Measurements from ENCODE around the gene BROX.
"Not testable (repeated sequence)": the region's sequence is repeated elsewhere in the genome, so short reads cannot be mapped to it uniquely, and the experiment has no call there.

BROX gene

GRCh38 chr1:222730866-222731265 is 18.5 kb downstream of the BROX start:
- DNase-seq (ENCODE audit: low read depth, low spot score) = no peak
- no peaks in the 10 kb centered on the region for H3K9me3 ChIP-seq (ENCODE audit: insufficient read depth, low read length)
- TF ChIP-seq YY1 (IDR thresholded peaks at IDR 0.05; ENCODE audit: insufficient read depth, insufficient read length) = no peak
- no peak for TF ChIP-seq ZNF274 (IDR thresholded peaks at IDR 0.05; ENCODE audit: low read depth, low read length)
- TF ChIP-seq SUZ12 (IDR thresholded peaks at IDR 0.05; ENCODE audit: extremely low read depth, insufficient read depth, insufficient read length) = no peak
- peaks cover 73% of the 10 kb centered on the region for H3K36me3 ChIP-seq (ENCODE audit: insufficient read depth, insufficient read length, low read length)
- no peak overlapping the region for H3K4me3 ChIP-seq (ENCODE audit: insufficient read length, low read depth)
- no peak overlapping the region for H3K9ac ChIP-seq (ENCODE audit: insufficient read length, low read depth)
- no peaks in the 10 kb centered on the region for H3K27me3 ChIP-seq (ENCODE audit: insufficient read depth, insufficient read length)
- H3K4me1 ChIP-seq (ENCODE audit: insufficient read depth, insufficient read length) = no peaks in the 10 kb centered on the region

- Histone ChIP-seq H3K9ac (ENCODE audit: insufficient read length, low read depth) (no peak overlapping the region), H3K9me3 (ENCODE audit: insufficient read depth, low read length) (no peaks in the 10 kb centered on the region), H3K4me3 (ENCODE audit: insufficient read length, low read depth) (no peak overlapping the region), H3K36me3 (ENCODE audit: insufficient read depth, insufficient read length, low read length) (peaks cover 60% of the 10 kb centered on the region), H3K27me3 (ENCODE audit: insufficient read depth, insufficient read length) (no peaks in the 10 kb centered on the region), H3K4me1 (ENCODE audit: insufficient read depth, insufficient read length) (no peaks in the 10 kb centered on the region)
- DNase-seq (ENCODE audit: low read depth, low spot score) = no peak
- TF ChIP-seq YY1 (IDR thresholded peaks at IDR 0.05; ENCODE audit: insufficient read depth, insufficient read length) (no peak), ZNF274 (IDR thresholded peaks at IDR 0.05; ENCODE audit: low read depth, low read length) (no peak), SUZ12 (IDR thresholded peaks at IDR 0.05; ENCODE audit: extremely low read depth, insufficient read depth, insufficient read length) (no peak)
These were observed 20.1 kb downstream of the BROX start for GRCh38 chr1:222732216-222733159.

GRCh38 chr1:222734740-222735139 is 22.4 kb downstream of the BROX start:
- Histone ChIP-seq H3K4me1 (ENCODE audit: insufficient read depth, insufficient read length) (no peaks in the 10 kb centered on the region), H3K36me3 (ENCODE audit: insufficient read depth, insufficient read length, low read length) (peaks cover 44% of the 10 kb centered on the region)
- TF ChIP-seq ZNF274 (IDR thresholded peaks at IDR 0.05; ENCODE audit: low read depth, low read length) (no peak), YY1 (IDR thresholded peaks at IDR 0.05; ENCODE audit: insufficient read depth, insufficient read length) (no peak), SUZ12 (IDR thresholded peaks at IDR 0.05; ENCODE audit: extremely low read depth, insufficient read depth, insufficient read length) (no peak)

GRCh38 chr1:222736470-222736869 is 24.1 kb downstream of the BROX start:
- Histone ChIP-seq H3K9ac (ENCODE audit: insufficient read length, low read depth) (no peak overlapping the region), H3K36me3 (ENCODE audit: insufficient read depth, insufficient read length, low read length) (peaks cover 27% of the 10 kb centered on the region), H3K9me3 (ENCODE audit: insufficient read depth, low read length) (no peaks in the 10 kb centered on the region), H3K4me1 (ENCODE audit: insufficient read depth, insufficient read length) (no peaks in the 10 kb centered on the region), H3K4me3 (ENCODE audit: insufficient read length, low read depth) (no peak overlapping the region), H3K27me3 (ENCODE audit: insufficient read depth, insufficient read length) (no peaks in the 10 kb centered on the region)
- DNase-seq (ENCODE audit: low read depth, low spot score) = peak; percentile 81
- TF ChIP-seq ZNF274 (IDR thresholded peaks at IDR 0.05; ENCODE audit: low read depth, low read length) (no peak), SUZ12 (IDR thresholded peaks at IDR 0.05; ENCODE audit: extremely low read depth, insufficient read depth, insufficient read length) (no peak), YY1 (IDR thresholded peaks at IDR 0.05; ENCODE audit: insufficient read depth, insufficient read length) (no peak)

More at GRCh38 chr1:222734740-222735139, 22.4 kb downstream of the BROX start:
- Histone ChIP-seq H3K27me3 (ENCODE audit: insufficient read depth, insufficient read length) (no peaks in the 10 kb centered on the region), H3K9ac (ENCODE audit: insufficient read length, low read depth) (no peak overlapping the region), H3K4me3 (ENCODE audit: insufficient read length, low read depth) (no peak overlapping the region), H3K9me3 (ENCODE audit: insufficient read depth, low read length) (no peaks in the 10 kb centered on the region)
- no peak for DNase-seq (ENCODE audit: low read depth, low spot score)

GRCh38 chr1:222736972-222737371 is 24.6 kb downstream of the BROX start, which contains the start of gene FAM177B:
FAM177B (plus strand) TSS chr1:222737202; CDS start chr1:222746546, 9,344 bp downstream.
- H3K27me3 ChIP-seq (ENCODE audit: insufficient read depth, insufficient read length) = no peaks in the 10 kb centered on the region
- no peak within 1 kb of the TSS for H3K9ac ChIP-seq (ENCODE audit: insufficient read length, low read depth)
- no peak for DNase-seq (ENCODE audit: low read depth, low spot score)
- no peak within 1 kb of the TSS for H3K4me3 ChIP-seq (ENCODE audit: insufficient read length, low read depth)
- H3K4me1 ChIP-seq (ENCODE audit: insufficient read depth, insufficient read length) = no peaks in the 10 kb centered on the region
- TF ChIP-seq ZNF274 (IDR thresholded peaks at IDR 0.05; ENCODE audit: low read depth, low read length) = no peak
- TF ChIP-seq SUZ12 (IDR thresholded peaks at IDR 0.05; ENCODE audit: extremely low read depth, insufficient read depth, insufficient read length) = no peak
- no peak for TF ChIP-seq YY1 (IDR thresholded peaks at IDR 0.05; ENCODE audit: insufficient read depth, insufficient read length)
- no peaks in the 10 kb centered on the region for H3K9me3 ChIP-seq (ENCODE audit: insufficient read depth, low read length)
- H3K36me3 ChIP-seq (ENCODE audit: insufficient read depth, insufficient read length, low read length) = peaks cover 22% of the 10 kb centered on the region

- Histone ChIP-seq H3K9me3 (ENCODE audit: insufficient read depth, low read length) (no peaks in the 10 kb centered on the region), H3K4me1 (ENCODE audit: insufficient read depth, insufficient read length) (no peaks in the 10 kb centered on the region), H3K27me3 (ENCODE audit: insufficient read depth, insufficient read length) (no peaks in the 10 kb centered on the region), H3K4me3 (ENCODE audit: insufficient read length, low read depth) (no peak overlapping the region), H3K9ac (ENCODE audit: insufficient read length, low read depth) (no peak overlapping the region), H3K36me3 (ENCODE audit: insufficient read depth, insufficient read length, low read length) (peaks cover under 1% of the 10 kb centered on the region)
- DNase-seq (ENCODE audit: low read depth, low spot score) = no peak
- TF ChIP-seq ZNF274 (IDR thresholded peaks at IDR 0.05; ENCODE audit: low read depth, low read length) (no peak), YY1 (IDR thresholded peaks at IDR 0.05; ENCODE audit: insufficient read depth, insufficient read length) (no peak), SUZ12 (IDR thresholded peaks at IDR 0.05; ENCODE audit: extremely low read depth, insufficient read depth, insufficient read length) (no peak)
These were observed 27.1 kb downstream of the BROX start for GRCh38 chr1:222739465-222739864.

GRCh38 chr1:222739929-222740328 is 27.6 kb downstream of the BROX start:
- H3K27me3 ChIP-seq (ENCODE audit: insufficient read depth, insufficient read length) = no peaks in the 10 kb centered on the region
- no peak for DNase-seq (ENCODE audit: low read depth, low spot score)
- TF ChIP-seq YY1 (IDR thresholded peaks at IDR 0.05; ENCODE audit: insufficient read depth, insufficient read length) (no peak), ZNF274 (IDR thresholded peaks at IDR 0.05; ENCODE audit: low read depth, low read length) (no peak), SUZ12 (IDR thresholded peaks at IDR 0.05; ENCODE audit: extremely low read depth, insufficient read depth, insufficient read length) (no peak)
- no peaks in the 10 kb centered on the region for H3K9me3 ChIP-seq (ENCODE audit: insufficient read depth, low read length)
- H3K4me1 ChIP-seq (ENCODE audit: insufficient read depth, insufficient read length) = no peaks in the 10 kb centered on the region
- H3K9ac ChIP-seq (ENCODE audit: insufficient read length, low read depth) = no peak overlapping the region
- H3K4me3 ChIP-seq (ENCODE audit: insufficient read length, low read depth) = no peak overlapping the region
- no peaks in the 10 kb centered on the region for H3K36me3 ChIP-seq (ENCODE audit: insufficient read depth, insufficient read length, low read length)

- not testable (repeated sequence) for H3K4me1 ChIP-seq (ENCODE audit: insufficient read depth, insufficient read length); H3K36me3 ChIP-seq (ENCODE audit: insufficient read depth, insufficient read length, low read length); DNase-seq (ENCODE audit: low read depth, low spot score); H3K4me3 ChIP-seq (ENCODE audit: insufficient read length, low read depth); H3K27me3 ChIP-seq (ENCODE audit: insufficient read depth, insufficient read length); H3K9me3 ChIP-seq (ENCODE audit: insufficient read depth, low read length); H3K9ac ChIP-seq (ENCODE audit: insufficient read length, low read depth)
These were observed 29.5 kb downstream of the BROX start for GRCh38 chr1:222741630-222742457.

All from NT2/D1 (cell line).